ENCODE data around the gene G6PC1.

GRCh38 chr17:42877037-42877436 is 23.6 kb upstream of the G6PC1 start:
- TF ChIP-seq EP300 (IDR thresholded peaks at IDR 0.05; ENCODE audit: low read depth in 2 of 2, low read length in 2 of 2): no peak
- TF ChIP-seq EP300 (CRISPR knock-in tag; IDR thresholded peaks at IDR 0.05; ENCODE audit: borderline replicate concordance): no peak
- TF ChIP-seq SNRNP70 (IDR thresholded peaks at IDR 0.05; ENCODE audit: low read depth, low read length): no peak
- no peak for TF ChIP-seq BCL3 (CRISPR knock-in tag; IDR thresholded peaks at IDR 0.05)
- no peak for TF ChIP-seq HDAC1 (CRISPR knock-in tag; IDR thresholded peaks at IDR 0.05)
- no peak for TF ChIP-seq MIXL1 (CRISPR knock-in tag; IDR thresholded peaks at IDR 0.05)

Measured in HepG2 (cell line).